Measurements from ENCODE around the gene BCL7C.

DNA sequence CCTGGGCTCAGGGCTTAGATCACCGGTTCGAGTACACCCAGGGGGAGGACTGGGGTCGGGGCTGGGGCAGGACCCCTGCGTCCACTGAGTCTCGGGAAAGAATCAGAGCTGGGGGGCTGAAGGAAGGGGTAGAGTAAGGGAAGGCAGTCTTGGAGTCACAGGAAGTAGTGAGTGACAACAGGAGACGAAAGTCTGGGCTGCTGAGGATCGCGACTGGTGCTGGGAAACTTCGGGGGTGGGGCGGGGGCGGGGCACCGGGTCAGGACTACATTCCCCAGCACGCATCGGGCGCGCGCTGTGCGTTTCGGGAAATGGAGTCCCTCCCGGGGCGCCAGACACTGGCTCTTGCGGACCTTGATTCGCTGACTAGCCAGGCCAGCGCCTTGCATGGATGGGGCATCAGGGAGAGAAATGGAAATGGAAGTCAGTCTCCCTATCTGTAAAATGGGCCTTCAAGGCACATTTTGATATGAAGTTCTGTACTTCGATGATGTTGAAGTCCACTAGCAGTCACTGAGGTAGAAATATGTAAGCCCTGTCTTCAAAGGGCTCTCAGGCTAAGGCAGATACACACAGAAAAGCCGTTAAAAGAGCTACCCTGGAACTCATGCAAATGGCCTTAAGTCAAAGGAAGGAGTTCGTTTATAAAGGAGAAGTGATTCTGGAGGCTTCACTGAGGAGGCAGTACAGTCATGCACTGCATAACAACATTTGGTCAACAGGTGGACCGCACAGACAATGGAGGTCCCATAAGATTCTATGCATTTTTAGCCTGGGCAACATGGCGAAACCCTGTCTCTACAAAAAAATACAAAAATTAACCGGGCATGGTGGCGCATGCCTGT, 3.2 kb upstream of the BCL7C start:
- TF ChIP-seq MAFK (IDR thresholded peaks at IDR 0.05; ENCODE audit: low read depth, low read length) = no peak
- no peak for TF ChIP-seq EP300 (IDR thresholded peaks at IDR 0.05; ENCODE audit: borderline replicate concordance in 1 of 2, low read depth in 2 of 2, low read length in 2 of 2)
- TF ChIP-seq, protein P1, sequence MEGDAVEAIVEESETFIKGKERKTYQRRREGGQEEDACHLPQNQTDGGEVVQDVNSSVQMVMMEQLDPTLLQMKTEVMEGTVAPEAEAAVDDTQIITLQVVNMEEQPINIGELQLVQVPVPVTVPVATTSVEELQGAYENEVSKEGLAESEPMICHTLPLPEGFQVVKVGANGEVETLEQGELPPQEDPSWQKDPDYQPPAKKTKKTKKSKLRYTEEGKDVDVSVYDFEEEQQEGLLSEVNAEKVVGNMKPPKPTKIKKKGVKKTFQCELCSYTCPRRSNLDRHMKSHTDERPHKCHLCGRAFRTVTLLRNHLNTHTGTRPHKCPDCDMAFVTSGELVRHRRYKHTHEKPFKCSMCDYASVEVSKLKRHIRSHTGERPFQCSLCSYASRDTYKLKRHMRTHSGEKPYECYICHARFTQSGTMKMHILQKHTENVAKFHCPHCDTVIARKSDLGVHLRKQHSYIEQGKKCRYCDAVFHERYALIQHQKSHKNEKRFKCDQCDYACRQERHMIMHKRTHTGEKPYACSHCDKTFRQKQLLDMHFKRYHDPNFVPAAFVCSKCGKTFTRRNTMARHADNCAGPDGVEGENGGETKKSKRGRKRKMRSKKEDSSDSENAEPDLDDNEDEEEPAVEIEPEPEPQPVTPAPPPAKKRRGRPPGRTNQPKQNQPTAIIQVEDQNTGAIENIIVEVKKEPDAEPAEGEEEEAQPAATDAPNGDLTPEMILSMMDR (IDR thresholded peaks at IDR 0.05; ENCODE audit: control extremely low read depth in 1 of 3, insufficient read depth in 1 of 3, low read depth in 1 of 3, low read length in 3 of 3) = no peak
- no peak for TF ChIP-seq POLR2A (IDR thresholded peaks at IDR 0.05; ENCODE audit: control extremely low read depth in 1 of 2, low read depth in 2 of 2, low read length in 2 of 2)
- no peak for TF ChIP-seq NRF1 (IDR thresholded peaks at IDR 0.05; ENCODE audit: low read depth, low read length)
- TF ChIP-seq CHD1 (IDR thresholded peaks at IDR 0.05; ENCODE audit: low read depth, low read length) = no peak
- no peak for TF ChIP-seq EGR1 (IDR thresholded peaks at IDR 0.05; ENCODE audit: borderline replicate concordance, low read depth, low read length)
- no peak for TF ChIP-seq RBBP5 (IDR thresholded peaks at IDR 0.05; ENCODE audit: borderline replicate concordance, low read depth, low read length)
- TF ChIP-seq SP1 (IDR thresholded peaks at IDR 0.05; ENCODE audit: low read depth, low read length) = peak; percentile 39; the same call in 1 of the 2 replicates
- TF ChIP-seq, protein P2, sequence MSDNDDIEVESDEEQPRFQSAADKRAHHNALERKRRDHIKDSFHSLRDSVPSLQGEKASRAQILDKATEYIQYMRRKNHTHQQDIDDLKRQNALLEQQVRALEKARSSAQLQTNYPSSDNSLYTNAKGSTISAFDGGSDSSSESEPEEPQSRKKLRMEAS (IDR thresholded peaks at IDR 0.05) = 0 out of 2 replicates have a peak, but pooled peaks have one; percentile 1
- TF ChIP-seq JUN (IDR thresholded peaks at IDR 0.05; ENCODE audit: low read depth, low read length) = no peak
- no peak for TF ChIP-seq TAF1 (IDR thresholded peaks at IDR 0.05; ENCODE audit: low read depth, low read length)
- no peak for TF ChIP-seq EZH2 (IDR thresholded peaks at IDR 0.05; ENCODE audit: low read depth, low read length, severe bottlenecking)
- TF ChIP-seq KDM5A (IDR thresholded peaks at IDR 0.05; ENCODE audit: low read length) = no peak
